ENCODE measurements around the gene ADARB1.

ADARB1 gene

DNA sequence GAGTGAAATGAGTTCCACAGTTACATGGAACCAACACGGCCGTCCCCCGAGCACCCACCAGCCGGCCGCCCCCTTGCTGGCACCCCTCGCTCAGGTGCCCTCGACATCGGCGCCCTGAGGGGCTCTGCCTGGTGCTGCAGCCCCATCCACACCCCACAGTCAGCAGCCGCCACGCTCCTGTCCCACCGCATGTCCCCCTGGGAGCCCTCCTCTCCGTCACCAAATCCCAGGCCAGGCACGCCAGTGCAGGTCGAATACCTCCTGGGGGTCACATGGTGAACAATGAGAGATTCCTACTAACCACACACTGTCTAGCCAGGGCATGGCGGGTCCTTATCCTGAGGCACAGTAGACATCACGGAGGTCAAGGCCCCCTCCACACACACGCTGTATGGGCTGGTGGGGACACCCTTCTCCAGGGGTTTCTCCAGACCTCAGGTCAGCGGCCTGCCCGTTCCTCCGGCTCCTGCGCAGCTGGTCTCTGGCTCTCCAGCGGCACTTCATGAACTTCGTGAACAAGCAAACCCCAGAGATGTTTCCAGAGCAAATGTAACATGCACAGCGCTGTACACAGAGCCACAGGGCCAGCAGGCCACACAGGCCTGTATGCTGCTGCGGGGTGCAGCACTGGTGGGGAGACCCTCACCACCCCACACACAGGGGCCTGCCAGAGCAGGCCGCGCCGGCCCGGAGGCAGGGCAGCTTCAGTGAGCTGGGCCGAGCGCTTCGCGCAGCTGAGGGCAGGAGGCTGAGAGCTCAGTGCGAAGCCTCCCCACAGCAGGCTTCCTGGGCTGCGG is 191.5 kb downstream of the ADARB1 start:
- Histone ChIP-seq H3K4me2 (peak overlapping the region in 9 of 11 experiments; percentile 59 to 83 (median 69); a peak in 16 of 22 replicates), H3K9ac (peak overlapping the region in 6 of 11 experiments; percentile 26 to 58 (median 50); a peak in 8 of 22 replicates), H3K4me1 (peaks cover 0 to 20% (median 19%) of the 10 kb centered on the region in 10 experiments; a peak in 18 of 20 replicates), H3K27ac (peak overlapping the region in 8 of 11 experiments; percentile 35 to 75 (median 58); a peak in 13 of 22 replicates), H3K27me3 (no peaks in the 10 kb centered on the region), H3K9me3 (replicated peaks in 1 of 11) (peaks cover 15 to 28% (median 23%) of the 10 kb centered on the region in 11 experiments), H3K4me3 (no peak overlapping the region), H4K20me1 (peaks cover 0 to 19% (median 8%) of the 10 kb centered on the region in 11 experiments; a peak in 12 of 22 replicates), H3K36me3 (peaks cover 55 to 75% (median 63%) of the 10 kb centered on the region in 11 experiments)
- no peak for TF ChIP-seq Cebpa-rat (IDR thresholded peaks at IDR 0.05)

DNA sequence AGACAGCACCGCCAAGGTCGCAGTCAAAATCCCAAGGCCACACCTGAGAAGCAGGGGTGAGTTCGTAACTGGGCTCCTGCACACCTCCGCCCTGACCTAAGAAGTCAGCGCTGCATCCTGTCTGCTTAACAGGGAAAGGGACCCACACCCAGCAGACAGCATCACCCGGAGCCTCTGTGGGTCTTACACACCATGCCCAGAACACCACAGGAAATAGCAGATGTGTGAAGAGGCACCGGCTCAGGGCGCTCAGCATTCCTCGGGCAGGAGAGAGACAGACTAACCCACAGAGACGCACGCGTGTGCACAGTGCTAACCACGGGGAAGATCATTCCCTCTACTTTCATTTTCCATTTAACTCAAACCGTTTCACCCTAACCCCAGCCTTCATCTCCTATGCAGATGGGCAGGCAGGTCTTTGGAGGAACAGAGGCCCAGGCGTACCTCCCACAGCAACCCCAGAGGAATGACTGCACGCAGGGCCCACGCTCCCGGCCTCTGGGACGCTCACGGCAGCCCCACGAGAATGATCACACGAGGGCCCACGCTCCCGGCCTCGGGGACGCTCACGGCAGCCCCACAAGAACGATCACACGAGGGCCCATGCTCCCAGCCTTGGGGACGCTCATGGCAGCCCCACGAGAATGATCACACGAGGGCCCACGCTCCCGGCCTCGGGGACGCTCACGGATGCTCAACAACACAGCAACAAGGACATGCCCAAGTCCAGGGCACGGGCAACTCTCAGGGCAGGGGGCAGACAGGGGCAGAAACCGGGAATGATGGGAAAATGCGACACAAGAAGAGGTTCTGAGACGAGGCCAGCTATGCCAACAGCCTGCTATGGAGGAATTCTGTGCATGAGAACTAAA is 192.4 kb downstream of the ADARB1 start:
- Histone ChIP-seq H3K4me1 (peaks cover 0 to 20% (median 19%) of the 10 kb centered on the region in 10 experiments; a peak in 18 of 20 replicates), H3K9me3 (replicated peaks in 1 of 11) (peaks cover 24 to 36% (median 31%) of the 10 kb centered on the region in 11 experiments), H4K20me1 (peaks cover 0 to 19% (median 8%) of the 10 kb centered on the region in 11 experiments; a peak in 12 of 22 replicates), H3K4me3 (no peak overlapping the region; a peak in 1 of 20 replicates), H3K27ac (peak overlapping the region in 8 of 11 experiments; percentile 46 to 75 (median 58); a peak in 16 of 22 replicates), H3K36me3 (peaks cover 64 to 83% (median 71%) of the 10 kb centered on the region in 11 experiments), H3K27me3 (no peaks in the 10 kb centered on the region), H3K9ac (peak overlapping the region in 10 of 11 experiments; percentile 20 to 63 (median 53); a peak in 16 of 22 replicates), H3K4me2 (peak overlapping the region; percentile 44 to 83 (median 67))
- no peak for TF ChIP-seq Cebpa-rat (IDR thresholded peaks at IDR 0.05)

DNA sequence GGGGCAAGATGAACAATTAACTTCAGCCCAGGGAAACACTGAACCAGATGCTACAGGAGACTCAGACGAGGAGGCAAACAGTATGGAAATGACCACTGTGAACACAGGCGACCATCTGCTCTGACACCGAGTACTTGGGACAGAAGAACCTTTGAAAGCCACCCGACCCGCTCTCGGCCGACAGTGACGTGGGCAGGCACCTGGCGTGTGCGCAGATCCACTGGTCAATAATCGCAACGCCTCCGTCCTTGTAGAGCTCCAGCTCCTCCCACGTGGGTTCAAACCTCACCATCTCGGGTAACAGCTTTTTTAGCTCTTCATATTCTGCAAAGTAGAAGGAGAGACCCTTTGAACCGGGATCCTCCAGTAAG is 193.0 kb downstream of the ADARB1 start:
- Histone ChIP-seq H3K4me2 (peak overlapping the region in 10 of 11 experiments; percentile 45 to 83 (median 68); a peak in 18 of 22 replicates), H3K4me3 (no peak overlapping the region), H3K36me3 (peaks cover 70 to 85% (median 78%) of the 10 kb centered on the region in 11 experiments), H3K9me3 (replicated peaks in 1 of 11) (peaks cover 30 to 42% (median 37%) of the 10 kb centered on the region in 11 experiments), H4K20me1 (peaks cover 0 to 19% (median 8%) of the 10 kb centered on the region in 11 experiments; a peak in 12 of 22 replicates), H3K9ac (peak overlapping the region in 5 of 11 experiments; percentile 42 to 63 (median 55); a peak in 4 of 22 replicates), H3K27me3 (no peaks in the 10 kb centered on the region), H3K4me1 (peaks cover 0 to 20% (median 19%) of the 10 kb centered on the region in 10 experiments; a peak in 18 of 20 replicates), H3K27ac (peak overlapping the region in 7 of 11 experiments; percentile 46 to 75 (median 58); a peak in 13 of 22 replicates)
- no peak for TF ChIP-seq Cebpa-rat (IDR thresholded peaks at IDR 0.05)

DNA sequence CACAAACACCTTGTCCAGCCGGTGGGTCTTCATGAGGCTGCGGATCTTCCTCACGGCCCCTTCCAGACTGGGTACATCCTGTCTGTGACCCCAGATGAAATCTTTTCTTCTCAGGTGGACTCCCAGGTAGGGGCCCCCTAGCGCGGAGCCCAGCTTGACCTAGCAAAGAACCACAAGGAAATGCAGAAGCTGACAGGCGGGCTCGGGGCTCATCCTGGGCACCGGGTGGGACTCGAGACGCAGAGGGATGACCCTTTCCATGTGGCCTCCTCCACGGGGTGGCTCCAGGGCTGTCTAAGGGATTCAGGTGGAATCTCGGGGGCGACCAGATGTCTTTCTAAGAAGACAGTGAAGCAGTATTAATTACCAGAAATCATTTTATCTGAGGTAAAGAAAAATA is 195.5 kb downstream of the ADARB1 start:
- Histone ChIP-seq H3K4me1 (peaks cover 0 to 24% (median 19%) of the 10 kb centered on the region in 10 experiments; a peak in 18 of 20 replicates), H3K9ac (no peak overlapping the region), H3K36me3 (peaks cover 77 to 86% (median 82%) of the 10 kb centered on the region in 11 experiments), H3K4me2 (no peak overlapping the region), H3K27me3 (no peaks in the 10 kb centered on the region), H3K4me3 (peak overlapping the region in 4 of 10 experiments; percentile 3 to 26 (median 16); a peak in 2 of 20 replicates), H3K9me3 (replicated peaks in 1 of 11) (peaks cover 44 to 67% (median 62%) of the 10 kb centered on the region in 11 experiments), H3K27ac (no peak overlapping the region), H4K20me1 (peaks cover 0 to 26% (median 8%) of the 10 kb centered on the region in 11 experiments; a peak in 12 of 22 replicates)
- TF ChIP-seq Cebpa-rat (IDR thresholded peaks at IDR 0.05): no peak

DNA sequence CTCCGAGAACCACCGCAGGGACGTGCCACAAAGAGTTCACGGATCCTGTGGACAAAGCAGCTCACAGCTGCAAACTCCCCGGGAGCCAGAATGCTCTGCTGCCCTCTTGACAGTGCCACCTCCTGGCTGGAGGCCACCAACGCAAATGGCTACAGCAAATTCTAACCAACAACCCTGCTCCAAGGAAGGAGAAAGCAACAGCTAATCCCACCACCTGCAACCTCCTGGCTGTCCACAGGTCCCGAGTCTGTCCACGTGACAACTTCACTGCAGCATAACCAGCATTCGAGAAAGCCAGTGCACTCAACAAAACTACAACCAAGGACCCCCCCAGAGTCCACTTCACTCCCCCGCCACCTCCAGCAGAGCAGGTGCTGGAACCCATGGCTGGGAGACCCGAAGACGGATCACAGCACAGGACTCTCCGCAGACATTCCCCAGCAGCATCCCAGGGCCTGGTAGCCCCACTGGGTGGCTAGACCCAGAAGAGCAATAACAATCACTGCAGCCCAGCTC is 196.0 kb downstream of the ADARB1 start:
- no peaks in the 10 kb centered on the region for H3K27me3 ChIP-seq
- H3K27ac ChIP-seq: no peak overlapping the region
- peaks cover 77 to 86% (median 82%) of the 10 kb centered on the region in 11 experiments for H3K36me3 ChIP-seq
- no peak overlapping the region for H3K9ac ChIP-seq
- H3K4me3 ChIP-seq: peak overlapping the region in 5 of 10 experiments; percentile 1 to 26 (median 12); a peak in 2 of 20 replicates
- H3K4me2 ChIP-seq: no peak overlapping the region
- TF ChIP-seq Cebpa-rat (IDR thresholded peaks at IDR 0.05): no peak
- peaks cover 0 to 26% (median 8%) of the 10 kb centered on the region in 11 experiments; a peak in 12 of 22 replicates for H4K20me1 ChIP-seq
- H3K4me1 ChIP-seq: peaks cover 0 to 24% (median 19%) of the 10 kb centered on the region in 10 experiments; a peak in 18 of 20 replicates
- H3K9me3 ChIP-seq (replicated peaks in 1 of 11): peaks cover 46 to 70% (median 65%) of the 10 kb centered on the region in 11 experiments

All from BLaER1 treated with 17β-estradiol and CSF1 and Interleukin-3, amounts not matched to agents 10 nM and 100 nM (cell line).